WI38 (cell line): ENCODE measurements around the gene TSPAN10.
A peak's percentile ranks its signal among the peaks of the same experiment; 100 is the strongest.

Source experiments
- H3K4me3 ChIP-seq: 2 replicates; pipeline ENCODE4 v1.5.1; 2011; ENCODE audit warnings: low read depth, mild to moderate bottlenecking, control low read depth, low read length
- CTCF ChIP-seq: IDR thresholded peaks from 2 replicates; pipeline ENCODE4 v1.5.1; 2012; ENCODE audit warnings: low read depth, mild to moderate bottlenecking, control low read depth, low read length

The TSPAN10 gene

DNA sequence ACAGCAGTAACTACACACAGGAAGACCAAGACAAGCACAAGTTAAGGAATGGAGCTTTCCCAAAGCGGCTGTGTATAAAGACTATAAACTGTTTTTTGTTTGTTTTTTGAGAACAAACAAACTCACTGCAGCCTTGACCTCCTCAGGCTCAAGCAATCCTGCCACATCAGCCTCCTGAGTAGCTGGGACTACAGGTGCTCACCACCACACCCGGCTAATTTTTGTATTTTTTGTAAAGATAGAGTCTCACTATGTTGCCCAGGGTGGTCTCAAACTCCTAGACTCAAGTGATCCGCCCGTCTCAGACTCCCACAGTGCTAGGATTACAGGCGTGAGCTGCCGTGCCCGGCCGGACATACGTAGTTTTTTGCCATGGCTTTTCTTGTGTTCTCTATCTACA is 23.4 kb downstream of the TSPAN10 start:
- no peak for TF ChIP-seq CTCF

GRCh38 chr17:81662002-81662401 is 25.0 kb downstream of the TSPAN10 start:
- no peak for TF ChIP-seq CTCF
- H3K4me3 ChIP-seq, result no peak overlapping the region

More for the DNA sequence above, 23.4 kb downstream of the TSPAN10 start:
- H3K4me3 ChIP-seq, result no peak overlapping the region

- no peak for TF ChIP-seq CTCF
- no peak overlapping the region for H3K4me3 ChIP-seq
These were observed 27.1 kb downstream of the TSPAN10 start for GRCh38 chr17:81664051-81664470.

DNA sequence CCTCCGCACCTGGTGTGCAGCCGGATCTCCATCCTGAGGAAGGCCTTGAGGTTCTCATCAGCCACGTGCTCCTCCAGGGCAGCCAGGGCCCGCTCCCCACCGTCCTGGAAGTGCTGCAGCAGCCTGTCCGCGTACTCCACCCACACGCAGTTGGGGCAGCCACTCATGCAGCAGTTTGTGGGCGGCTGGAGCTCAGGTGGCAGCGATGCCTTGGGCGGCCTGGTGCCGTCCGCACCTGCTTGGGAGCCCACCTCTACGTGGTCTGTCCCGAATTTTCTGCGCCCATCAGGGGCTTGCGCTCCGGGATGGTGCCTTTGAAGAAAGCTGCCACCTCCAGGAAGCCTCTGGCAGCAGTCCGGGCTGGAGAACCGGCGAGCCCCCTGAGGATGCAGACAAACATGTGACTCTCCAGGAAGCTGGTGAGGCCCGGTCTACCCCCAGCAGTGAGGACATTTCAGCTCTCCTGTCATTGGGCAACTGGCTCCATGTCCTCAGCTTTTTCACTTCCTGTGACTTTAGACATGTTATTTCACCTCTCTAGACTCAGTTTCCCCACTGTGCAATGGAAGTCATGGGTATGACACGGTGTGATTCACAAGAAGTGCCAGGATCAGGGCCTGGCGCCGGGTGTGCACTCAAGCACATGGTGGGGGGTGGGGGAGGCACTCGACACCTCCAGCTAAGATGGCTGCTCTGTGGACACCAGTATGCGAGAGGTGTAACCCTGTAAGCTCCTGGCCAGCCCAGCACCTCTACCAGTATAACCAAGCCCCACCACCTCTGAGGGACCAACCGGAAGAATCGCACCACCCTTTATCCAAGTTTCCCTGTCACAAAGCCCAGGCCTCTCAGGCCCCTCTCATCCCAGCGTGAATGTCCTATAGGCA is 28.5 kb downstream of the TSPAN10 start:
- peak overlapping the region; percentile 80 for H3K4me3 ChIP-seq
- TF ChIP-seq CTCF, result no peak

DNA sequence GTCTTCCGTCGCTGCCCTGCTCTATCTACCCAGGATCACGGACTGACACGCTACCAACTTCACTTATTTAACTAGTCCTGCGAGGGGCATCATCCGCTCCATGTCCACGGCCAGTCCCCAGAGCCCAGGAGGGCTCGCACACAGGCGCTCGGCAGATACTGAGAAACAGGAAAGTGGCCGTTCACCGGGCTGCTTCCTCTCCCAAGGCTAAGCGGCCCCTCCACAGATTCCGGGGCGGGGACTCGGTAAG is 29.0 kb downstream of the TSPAN10 start:
- no peak for TF ChIP-seq CTCF
- H3K4me3 ChIP-seq, result peak overlapping the region; percentile 80

GRCh38 chr17:81666342-81667191 is 29.6 kb downstream of the TSPAN10 start, which contains the start of the genes CCDC137 and OXLD1:
CCDC137 (plus strand) TSS chr17:81666737; CDS start chr17:81666767, 30 bp downstream.
OXLD1 (minus strand) TSS chr17:81666605; CDS start chr17:81666577, 28 bp downstream.
- peak within 1 kb of the TSS; percentile 80 for H3K4me3 ChIP-seq
- TF ChIP-seq CTCF, result no peak

GRCh38 chr17:81667754-81668153 is 30.8 kb downstream of the TSPAN10 start:
- TF ChIP-seq CTCF, result no peak
- H3K4me3 ChIP-seq, result no peak overlapping the region
